Pancreas (tissue), 10 donors: ENCODE data around the gene PTGER1. TPM values are rescaled to one million over a fixed set of nuclear protein-coding genes. Genes with fewer than 3 reads are reported as not detected.

ENCODE experiments used
- ATAC-seq, 4 donors: fragments of 200-7000 bp; cut with Tn5 transposase; one replicate each; pipeline versions ENCODE4 v1.8.0 to v1.9.1; 2020; ENCODE audit warnings: mild to moderate bottlenecking in 4 of 4, moderate library complexity in 4 of 4
- DNase-seq, 6 donors: peaks; one replicate each; pipeline ENCODE4 v3.0.0-alpha.2; 2020
- FAIRE-seq: peaks from 2 replicates; lab custom pipeline; 2012; peaks lifted over from hg19 to GRCh38; lab: Jason Lieb, UNC
- H3K27ac ChIP-seq, 4 donors: fragments of 200-600 bp; sonication (generic); 1 replicate in 3 of 4; 2 replicates in 1 of 4; pipeline versions ENCODE4 v1.5.0 to v1.8.0; 2020
- H3K27me3 ChIP-seq, 4 donors: fragments of 200-600 bp; one replicate each; pipeline ENCODE4 v1.8.0; 2021
- H3K36me3 ChIP-seq, 3 donors: fragments of 200-600 bp; sonication (generic) in 1 of 3; one replicate each; pipeline versions ENCODE4 v1.5.0 to v1.8.0; 2020 to 2021
- H3K4me1 ChIP-seq, 3 donors: fragments of 200-600 bp; one replicate each; pipeline ENCODE4 v1.8.0; 2021
- H3K4me3 ChIP-seq, 4 donors: fragments of 200-600 bp; sonication (generic) in 2 of 4; one replicate each; pipeline versions ENCODE4 v1.5.0 to v1.8.0; 2020 to 2021
- H3K9me3 ChIP-seq, 4 donors: fragments of 200-600 bp; one replicate each; pipeline ENCODE4 v1.8.0; 2021
- WGBS, 2 donors: extraction: QIAGEN DNeasy Blood & Tissue Kit; methylation state at CpG; one replicate each; pipeline ENCODE4 v1.1.7; 2013; 5-methylcytosine and 5-hydroxymethylcytosine counted together
- intact Hi-C, 3 donors: fragments of 100-400 bp; cut with DNase I; formaldehyde crosslinking; loops; one replicate each; pipeline versions ENCODE4 v1.11.1 to v1.14.2; 2022
- polyA plus RNA-seq, 2 donors: library from polyadenylated mRNA; stranded (reverse); fragments of 200-250 nt; gene quantifications; one replicate each; pipeline ENCODE4 v1.2.3, GENCODE V29; 2013
- total RNA-seq, 6 donors: library from RNA; stranded (reverse); fragmentation: NEBNext Ultra II Directional in 4 of 6; extraction: Animal tissue kit (Norgen Biotek cat#: 25700) in 4 of 6; gene quantifications; one replicate each; pipeline versions ENCODE4 v1.2.1 to v1.2.4, GENCODE V29; 2021 to 2023
- TF ChIP-seq, protein P1 (sequence below), 4 donors: fragments of 200-600 bp; sonication (generic) in 3 of 4; IDR thresholded peaks; one replicate each; pipeline versions ENCODE4 v1.5.0 to v1.8.0; 2021; ENCODE audit warnings: antibody characterized with exemption in 4 of 4
- donor health status: healthy with polysubstance abuse.
- donor health status: DM: no; HTN: no; CAD: no; lungs with moderate emphysema.
- donor health status: DM: no; HTN: no; CAD: no.
- donor health status: control.
- donor health status: control.
- donor health status: Bipolar disorder and iron deficiency.
- donor health status: DM: yes; HTN: yes; CAD: no.
- donor health status: DM: no; HTN: no; CAD: no.
- donor health status: DM: no; HTN: no; CAD: no.
- donor health status: DM: yes; HTN: yes; CAD: no.

Gene PTGER1
- total RNA-seq (under 1 TPM in 5 of 6 donors, not detected in 1; 0.12 to 0.58 (median 0.22) TPM), polyA plus RNA-seq (under 1 TPM; 0.31 to 0.61 TPM)

- ATAC-seq (peak in 3 of 4 donors; percentile 22 to 33 (median 23)), FAIRE-seq (no peak), DNase-seq (peak in 1 of 6 donors; percentile 61)
- Histone ChIP-seq H3K27me3 (no peaks in the 10 kb centered on the region), H3K27ac (no peak within 1 kb of the TSS), H3K4me3 (peak within 1 kb of the TSS in 1 of 4 donors; percentile 26), H3K36me3 (no peaks in the 10 kb centered on the region), H3K9me3 (no peaks in the 10 kb centered on the region), H3K4me1 (peaks cover 4 to 5% (median 5%) of the 10 kb centered on the region in 3 donors)
- intact Hi-C loops: no loop called here
- 10 to 13% methylated on average over 29 to 33 of the region's 33 CpGs for WGBS, 2 donors
- TF ChIP-seq, protein P1, sequence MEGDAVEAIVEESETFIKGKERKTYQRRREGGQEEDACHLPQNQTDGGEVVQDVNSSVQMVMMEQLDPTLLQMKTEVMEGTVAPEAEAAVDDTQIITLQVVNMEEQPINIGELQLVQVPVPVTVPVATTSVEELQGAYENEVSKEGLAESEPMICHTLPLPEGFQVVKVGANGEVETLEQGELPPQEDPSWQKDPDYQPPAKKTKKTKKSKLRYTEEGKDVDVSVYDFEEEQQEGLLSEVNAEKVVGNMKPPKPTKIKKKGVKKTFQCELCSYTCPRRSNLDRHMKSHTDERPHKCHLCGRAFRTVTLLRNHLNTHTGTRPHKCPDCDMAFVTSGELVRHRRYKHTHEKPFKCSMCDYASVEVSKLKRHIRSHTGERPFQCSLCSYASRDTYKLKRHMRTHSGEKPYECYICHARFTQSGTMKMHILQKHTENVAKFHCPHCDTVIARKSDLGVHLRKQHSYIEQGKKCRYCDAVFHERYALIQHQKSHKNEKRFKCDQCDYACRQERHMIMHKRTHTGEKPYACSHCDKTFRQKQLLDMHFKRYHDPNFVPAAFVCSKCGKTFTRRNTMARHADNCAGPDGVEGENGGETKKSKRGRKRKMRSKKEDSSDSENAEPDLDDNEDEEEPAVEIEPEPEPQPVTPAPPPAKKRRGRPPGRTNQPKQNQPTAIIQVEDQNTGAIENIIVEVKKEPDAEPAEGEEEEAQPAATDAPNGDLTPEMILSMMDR (IDR thresholded peaks at IDR 0.05): no peak
These were observed at the start of gene PTGER1 for GRCh38 chr19:14475251-14476073. TSS of gene PTGER1 (minus strand) at chr19:14475354. CDS start at chr19:14474320, 1,034 bp downstream.

DNA sequence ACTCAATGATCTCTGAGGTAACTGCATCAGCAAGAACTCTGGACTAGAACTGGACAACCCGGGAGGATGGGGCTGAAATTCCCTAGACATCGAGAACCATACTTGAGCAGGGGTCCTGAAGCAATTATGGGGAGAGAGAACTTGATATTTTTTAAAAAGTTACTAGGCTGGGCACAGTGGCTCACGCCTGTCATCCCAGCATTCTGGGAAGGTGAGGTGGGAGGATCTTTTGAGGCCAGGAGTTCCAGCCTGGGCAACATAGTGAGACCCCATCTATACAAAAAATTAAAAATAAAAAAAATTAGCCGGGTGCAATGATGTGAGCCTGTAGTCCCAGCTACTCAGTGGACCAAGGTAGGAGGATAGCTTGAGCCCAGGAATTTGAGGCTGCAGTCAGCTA is 45.4 kb upstream of the PTGER1 start:
- ATAC-seq: no peak
- 83 to 94% methylated on average over 4 of the region's 4 CpGs for WGBS, 2 donors
- no peak for FAIRE-seq
- no peak overlapping the region for H3K4me3 ChIP-seq
- peaks cover 11 to 26% (median 18%) of the 10 kb centered on the region in 3 donors for H3K4me1 ChIP-seq
- no peaks in the 10 kb centered on the region for H3K27me3 ChIP-seq
- TF ChIP-seq, protein P1 (IDR thresholded peaks at IDR 0.05): no peak
- H3K9me3 ChIP-seq: no peaks in the 10 kb centered on the region
- peaks cover 0 to under 1% (median 0%) of the 10 kb centered on the region in 3 donors for H3K36me3 ChIP-seq
- peak overlapping the region in 2 of 4 donors; percentile 98 to 100 for H3K27ac ChIP-seq
- intact Hi-C loops: no loop called here
- no peak for DNase-seq

DNA sequence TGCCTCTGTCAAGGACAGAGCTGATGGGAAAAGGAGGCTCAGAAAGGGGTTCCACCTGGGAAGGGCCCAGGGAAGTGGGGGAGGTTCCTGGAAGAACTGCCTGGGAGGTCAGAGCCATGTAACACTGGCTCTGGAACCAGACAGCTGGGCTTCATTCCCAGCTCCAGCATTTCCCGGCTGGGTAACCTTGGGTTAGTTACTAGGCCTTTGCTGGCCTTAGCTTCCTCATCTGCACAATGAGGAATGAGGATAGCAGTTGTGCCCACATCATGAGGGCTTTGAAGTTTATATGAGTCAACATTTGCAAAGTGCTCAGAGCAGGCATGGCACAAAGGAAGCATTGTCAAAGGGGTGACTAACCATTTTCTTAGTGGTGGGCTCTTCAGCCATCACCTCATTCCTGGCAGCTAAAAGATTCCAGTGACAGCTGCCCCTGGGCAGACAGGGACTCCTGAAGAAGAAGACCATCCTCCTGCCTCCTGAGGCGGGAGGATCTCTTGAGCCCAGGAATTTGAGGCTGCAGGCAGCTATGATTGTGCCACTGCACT is 44.8 kb upstream of the PTGER1 start:
- Histone ChIP-seq H3K36me3 (peaks cover 0 to 7% (median 0%) of the 10 kb centered on the region in 3 donors), H3K9me3 (no peaks in the 10 kb centered on the region), H3K4me1 (peaks cover 14 to 31% (median 24%) of the 10 kb centered on the region in 3 donors), H3K27me3 (no peaks in the 10 kb centered on the region), H3K4me3 (no peak overlapping the region), H3K27ac (peak overlapping the region; percentile 98 to 100 (median 98))
- TF ChIP-seq, protein P1 (IDR thresholded peaks at IDR 0.05): no peak
- intact Hi-C loops: no loop called here
- no peak for FAIRE-seq
- ATAC-seq: peak in 2 of 4 donors; percentile 5 to 7
- WGBS, 2 donors: 33 to 38% methylated on average over 2 of the region's 2 CpGs
- peak in 3 of 6 donors; percentile 56 to 79 (median 60) for DNase-seq

DNA sequence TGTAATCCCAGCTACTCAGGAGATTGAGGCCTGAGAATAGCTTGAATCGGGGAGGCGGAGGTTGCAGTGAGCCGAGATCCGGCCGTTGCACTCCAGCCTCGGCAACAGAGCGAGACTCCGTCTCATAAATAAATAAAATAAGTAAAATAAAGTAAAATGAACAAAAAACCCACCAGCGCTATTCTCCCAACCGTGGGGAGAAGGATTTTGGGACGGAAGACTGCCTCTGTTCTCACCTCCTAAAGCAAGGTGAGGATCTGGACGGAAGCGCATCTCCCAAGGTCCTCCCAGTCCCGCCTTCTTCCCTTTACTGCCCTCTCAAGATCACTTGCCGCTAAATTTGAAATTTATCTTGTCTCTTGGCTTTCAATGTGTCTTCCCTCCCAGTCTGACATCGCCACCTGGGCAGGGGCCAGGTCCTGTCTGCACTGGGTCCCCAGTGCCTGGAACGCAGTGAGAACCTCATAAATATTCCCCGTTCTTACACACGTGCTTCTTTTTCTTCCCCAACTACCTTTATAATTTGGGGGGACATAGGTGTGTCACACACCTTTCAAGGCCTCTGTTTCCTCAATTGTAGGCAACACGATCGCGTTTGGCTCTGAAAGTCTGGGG is 44.2 kb upstream of the PTGER1 start:
- no peak overlapping the region for H3K4me3 ChIP-seq
- FAIRE-seq: no peak

More for the DNA sequence above, 44.2 kb upstream of the PTGER1 start:
- H3K4me1 ChIP-seq: peaks cover 14 to 35% (median 30%) of the 10 kb centered on the region in 3 donors
- WGBS, 2 donors: 86 to 90% methylated on average over 22 of the region's 22 CpGs
- TF ChIP-seq, protein P1 (IDR thresholded peaks at IDR 0.05): no peak
- peak overlapping the region; percentile 98 to 100 (median 98) for H3K27ac ChIP-seq
- no peak for DNase-seq
- no peaks in the 10 kb centered on the region for H3K9me3 ChIP-seq
- intact Hi-C loops: no loop called here
- no peaks in the 10 kb centered on the region for H3K27me3 ChIP-seq
- peaks cover 0 to 12% (median 2%) of the 10 kb centered on the region in 3 donors for H3K36me3 ChIP-seq
- ATAC-seq: no peak
